ENCODE results near the gene PRDM8.

GRCh38 chr4:80172203-80172602, 25.1 kb upstream of the PRDM8 start:
- TF ChIP-seq, protein P1, sequence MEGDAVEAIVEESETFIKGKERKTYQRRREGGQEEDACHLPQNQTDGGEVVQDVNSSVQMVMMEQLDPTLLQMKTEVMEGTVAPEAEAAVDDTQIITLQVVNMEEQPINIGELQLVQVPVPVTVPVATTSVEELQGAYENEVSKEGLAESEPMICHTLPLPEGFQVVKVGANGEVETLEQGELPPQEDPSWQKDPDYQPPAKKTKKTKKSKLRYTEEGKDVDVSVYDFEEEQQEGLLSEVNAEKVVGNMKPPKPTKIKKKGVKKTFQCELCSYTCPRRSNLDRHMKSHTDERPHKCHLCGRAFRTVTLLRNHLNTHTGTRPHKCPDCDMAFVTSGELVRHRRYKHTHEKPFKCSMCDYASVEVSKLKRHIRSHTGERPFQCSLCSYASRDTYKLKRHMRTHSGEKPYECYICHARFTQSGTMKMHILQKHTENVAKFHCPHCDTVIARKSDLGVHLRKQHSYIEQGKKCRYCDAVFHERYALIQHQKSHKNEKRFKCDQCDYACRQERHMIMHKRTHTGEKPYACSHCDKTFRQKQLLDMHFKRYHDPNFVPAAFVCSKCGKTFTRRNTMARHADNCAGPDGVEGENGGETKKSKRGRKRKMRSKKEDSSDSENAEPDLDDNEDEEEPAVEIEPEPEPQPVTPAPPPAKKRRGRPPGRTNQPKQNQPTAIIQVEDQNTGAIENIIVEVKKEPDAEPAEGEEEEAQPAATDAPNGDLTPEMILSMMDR (IDR thresholded peaks at IDR 0.05): no peak
- no peak for TF ChIP-seq POLR2A (IDR thresholded peaks at IDR 0.05)
- no peak for TF ChIP-seq POLR2AphosphoS5 (IDR thresholded peaks at IDR 0.05)

Measured in prostate gland (tissue), 2 donors.